GM10248 (cell line): Measurements from ENCODE around the gene RIMBP2.

Experiments
- CTCF ChIA-PET: fragments of 300-600 bp; sonication (Branson Sonifier 250); formaldehyde crosslinking; extraction: SDS; loops from one replicate; lab custom pipeline; 2021; ENCODE audit warnings: antibody characterized with exemption; lab: Yijun Ruan, JAX
- POLR2A ChIA-PET: fragments of 350-650 bp; sonication (Branson Sonifier 250); formaldehyde crosslinking; extraction: SDS; loops from one replicate; lab custom pipeline; 2020; ENCODE audit warnings: antibody characterized with exemption; lab: Yijun Ruan, JAX
- DNase-seq: peaks from one replicate; pipeline ENCODE4 v3.0.0; 2012; ENCODE audit errors: extremely low spot score
- CTCF ChIP-seq: IDR thresholded peaks from 2 replicates; pipeline ENCODE4 v1.5.1; 2012; ENCODE audit warnings: mild to moderate bottlenecking, low read depth; ENCODE audit errors: extremely low read depth, missing control alignments, control extremely low read depth

RIMBP2 gene

GRCh38 chr12:130449291-130449690 is 266.8 kb downstream of the RIMBP2 start:
- ChIA-PET POLR2A (no interaction called here), CTCF (no interaction called here)
- DNase-seq: no peak
- TF ChIP-seq CTCF: no peak

GRCh38 chr12:130448044-130448821 is 267.9 kb downstream of the RIMBP2 start:
- TF ChIP-seq CTCF: no peak
- ChIA-PET POLR2A (no interaction called here), CTCF (no interaction called here)
- DNase-seq: no peak

GRCh38 chr12:130447655-130447965 is 268.5 kb downstream of the RIMBP2 start:
- no peak for TF ChIP-seq CTCF
- ChIA-PET CTCF (no interaction called here), POLR2A (no interaction called here)
- no peak for DNase-seq

GRCh38 chr12:130446846-130447654 is 269.0 kb downstream of the RIMBP2 start:
- POLR2A ChIA-PET: no interaction called here
- no peak for DNase-seq
- CTCF ChIA-PET: no interaction called here
- no peak for TF ChIP-seq CTCF

- DNase-seq: no peak
- ChIA-PET POLR2A (no interaction called here), CTCF (no interaction called here)
- no peak for TF ChIP-seq CTCF
Observed at GRCh38 chr12:130444986-130445385, 271.1 kb downstream of the RIMBP2 start.

GRCh38 chr12:130444061-130444460 is 272.0 kb downstream of the RIMBP2 start:
- DNase-seq: no peak
- ChIA-PET POLR2A (no interaction called here), CTCF (no interaction called here)
- TF ChIP-seq CTCF: no peak
